GM21528 (cell line): ENCODE data around the gene DPYD.

Source experiments
- ATAC-seq: cut with Tn5 transposase; IDR thresholded peaks from one replicate; pipeline ENCODE4 v1.9.1; 2021; ENCODE audit warnings: mild to moderate bottlenecking, moderate library complexity; ENCODE audit not compliant: unreplicated experiment, low FRiP score

DPYD gene

DNA sequence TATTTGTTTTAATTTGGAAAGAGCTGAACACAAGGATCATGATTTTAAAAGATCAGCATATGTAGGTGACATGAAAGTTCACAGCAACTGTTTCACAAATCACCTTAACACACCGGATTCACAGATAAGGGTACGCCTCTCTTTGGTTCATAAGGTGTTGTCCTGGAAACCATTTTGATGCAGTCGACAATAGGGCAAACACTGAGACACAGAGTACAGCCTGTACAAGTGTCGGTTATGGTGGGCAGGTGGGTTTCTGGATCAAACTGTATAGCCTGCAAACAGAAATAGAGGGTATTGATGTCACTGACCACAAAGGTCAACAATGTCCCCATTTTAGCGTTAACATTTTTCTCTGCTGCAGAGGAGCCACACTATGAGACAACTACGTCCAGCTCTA lies 842.0 kb downstream of the DPYD start:
- ATAC-seq, result no peak

DNA sequence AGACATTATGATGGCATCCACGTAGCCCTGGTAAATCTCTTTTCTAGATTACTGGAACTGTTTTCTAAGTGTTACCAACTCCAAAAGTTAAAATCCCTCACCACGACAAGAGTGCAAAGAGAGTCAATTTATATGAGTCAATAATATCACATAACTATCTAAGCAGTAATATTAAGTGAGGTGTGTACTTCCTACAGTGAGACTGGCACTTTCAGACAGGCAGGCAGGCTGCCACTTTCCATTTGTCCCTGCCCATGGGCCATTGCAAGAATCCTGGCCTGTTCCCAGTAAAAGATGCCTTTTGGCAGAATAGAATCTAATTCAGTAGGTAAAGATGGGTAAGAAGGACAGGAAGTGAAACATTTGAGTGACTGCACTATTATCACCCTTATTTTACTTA lies 843.6 kb downstream of the DPYD start:
- ATAC-seq, result no peak

- no peak for ATAC-seq
Measured at GRCh38 chr1:97074771-97075170, 846.1 kb downstream of the DPYD start.

DNA sequence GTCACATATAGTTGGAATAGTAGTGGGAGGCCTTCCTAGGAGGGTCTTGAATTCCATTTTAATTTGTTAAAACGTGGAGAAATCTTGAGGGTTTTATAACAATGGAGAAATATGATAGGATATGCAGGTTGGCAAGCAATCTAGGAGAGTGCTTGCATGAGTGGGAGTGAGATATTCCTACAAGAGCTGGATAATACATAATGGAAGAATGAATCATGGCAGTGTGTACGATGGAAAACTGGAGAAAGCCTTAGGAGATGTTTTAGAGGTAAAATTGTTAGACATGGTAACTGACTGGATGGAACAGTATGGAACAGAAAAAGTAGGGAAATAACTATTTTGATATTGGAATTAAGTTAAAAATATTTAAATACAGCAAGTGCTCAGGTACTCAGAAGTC lies 846.9 kb downstream of the DPYD start:
- no peak for ATAC-seq

- no peak for ATAC-seq
Measured at GRCh38 chr1:97073169-97073568, 847.7 kb downstream of the DPYD start.

DNA sequence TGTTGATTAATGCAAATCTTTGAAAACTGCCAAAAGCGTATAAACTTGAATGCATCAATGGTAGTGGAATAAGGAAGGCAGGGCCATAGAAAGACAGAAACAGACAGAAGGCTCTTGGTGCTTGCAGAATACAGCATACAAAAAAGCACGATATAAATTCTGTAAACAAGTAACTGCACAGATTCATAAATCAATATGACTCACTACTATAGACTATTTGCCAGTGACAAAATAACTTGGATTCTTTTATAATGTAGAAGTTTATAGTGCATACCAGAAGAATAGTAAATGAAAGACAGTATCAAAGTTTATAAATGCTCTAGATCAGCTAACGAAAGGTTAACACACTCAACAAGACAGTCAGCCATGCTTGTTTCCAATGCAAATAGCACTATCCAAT lies 849.7 kb downstream of the DPYD start:
- no peak for ATAC-seq

DNA sequence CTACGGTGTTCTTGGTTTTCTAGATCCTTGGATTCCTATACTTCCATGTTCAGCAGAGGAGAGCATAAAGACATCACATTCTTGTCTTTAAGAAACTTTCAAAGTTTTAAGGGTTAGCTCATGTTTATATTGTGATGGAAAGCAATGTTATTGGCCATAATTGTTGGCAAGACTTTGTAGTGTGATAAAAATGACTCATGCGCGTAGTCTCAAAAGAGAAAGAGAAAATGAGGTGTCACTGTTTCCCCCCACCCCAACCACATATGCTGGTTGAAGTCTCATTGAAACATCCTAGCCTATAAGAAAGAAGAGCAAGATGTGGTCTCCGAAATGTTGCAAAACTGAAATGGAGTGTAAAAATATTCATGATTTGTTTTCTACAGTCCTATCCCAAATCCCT lies 850.5 kb downstream of the DPYD start:
- ATAC-seq, result no peak

DNA sequence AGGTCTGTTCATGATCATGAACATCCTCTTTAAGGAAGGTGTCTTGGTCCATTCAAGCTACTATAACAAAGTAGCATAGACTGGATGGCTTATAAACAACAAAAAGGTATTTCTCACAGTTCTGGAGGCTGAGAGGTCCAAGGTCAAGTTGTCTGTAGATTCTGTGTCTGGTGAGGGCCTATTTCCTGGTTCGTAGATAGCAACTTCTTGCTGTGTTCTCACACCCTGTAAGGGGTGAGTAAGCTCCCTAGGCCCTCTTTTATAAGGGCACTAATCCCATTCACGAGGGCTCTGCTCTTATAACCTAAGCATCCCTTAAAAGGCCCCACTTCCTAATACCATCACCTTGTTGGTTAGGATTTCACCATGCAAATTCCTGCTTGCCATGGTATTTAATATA lies 851.5 kb downstream of the DPYD start:
- ATAC-seq, result no peak

GRCh38 chr1:97066860-97067259 lies 854.0 kb downstream of the DPYD start:
- ATAC-seq, result no peak

- no peak for ATAC-seq
Measured at GRCh38 chr1:97063532-97063931, 857.3 kb downstream of the DPYD start.

GRCh38 chr1:97061604-97062003 lies 859.2 kb downstream of the DPYD start:
- no peak for ATAC-seq

DNA sequence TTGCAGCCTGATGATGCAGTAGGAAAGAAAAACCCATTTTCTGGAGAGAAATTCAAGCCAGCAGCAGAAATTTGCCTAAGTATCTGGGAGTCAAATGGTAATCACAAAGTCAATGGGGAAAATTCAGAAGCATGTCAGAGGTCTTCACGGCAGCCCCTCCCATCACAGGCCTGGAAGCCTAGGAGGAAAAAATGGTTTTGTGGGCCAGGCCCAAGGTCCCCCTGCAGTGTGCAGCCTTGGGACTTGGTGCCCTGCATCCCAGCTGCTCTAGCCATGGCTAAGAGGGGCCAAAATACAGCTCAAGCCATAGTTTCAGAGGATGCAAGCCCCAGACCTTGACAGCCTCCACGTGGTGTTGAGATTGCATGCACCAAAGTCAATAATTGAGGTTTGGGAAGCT lies 864.4 kb downstream of the DPYD start:
- ATAC-seq, result no peak

- no peak for ATAC-seq
Measured at GRCh38 chr1:97053268-97053667, 867.6 kb downstream of the DPYD start.

GRCh38 chr1:97051823-97052222 lies 869.0 kb downstream of the DPYD start:
- no peak for ATAC-seq

DNA sequence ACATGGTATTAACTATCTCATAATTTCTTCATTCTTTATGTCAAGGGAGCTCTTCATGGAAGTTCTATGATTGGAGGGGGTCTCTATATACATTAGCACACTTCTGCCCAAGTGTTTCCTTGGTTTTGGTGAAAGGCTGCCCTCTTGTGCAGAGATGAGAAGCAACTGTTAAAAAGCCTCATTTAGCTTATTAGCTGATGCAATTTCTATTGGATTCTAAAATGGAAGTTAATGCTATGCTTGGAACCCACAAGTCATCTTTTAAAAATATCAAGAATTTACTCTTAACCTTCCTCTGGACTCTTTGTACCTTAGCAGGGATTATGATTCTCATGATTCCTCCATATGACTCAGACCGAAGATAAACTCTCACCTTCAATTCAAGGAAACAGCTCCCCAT lies 870.3 kb downstream of the DPYD start:
- ATAC-seq, result no peak

DNA sequence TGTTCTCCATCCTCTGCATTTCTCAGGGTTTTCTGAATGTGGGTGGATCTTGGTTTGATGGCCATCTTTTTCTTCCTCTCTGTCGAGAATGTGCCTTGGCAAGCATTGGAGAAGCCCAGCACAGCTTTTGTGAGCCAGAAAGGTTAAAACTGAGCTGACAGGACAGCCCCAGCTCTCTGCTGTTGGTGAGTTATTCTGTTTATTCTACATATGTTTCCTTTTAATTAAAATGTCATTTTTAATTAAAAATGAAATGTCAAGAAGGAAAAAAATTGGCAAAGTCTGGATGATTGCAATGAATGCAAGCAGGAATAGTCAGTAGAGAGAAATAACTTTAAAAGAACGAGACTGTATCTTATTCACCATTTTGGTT lies 873.4 kb downstream of the DPYD start:
- ATAC-seq, result no peak

DNA sequence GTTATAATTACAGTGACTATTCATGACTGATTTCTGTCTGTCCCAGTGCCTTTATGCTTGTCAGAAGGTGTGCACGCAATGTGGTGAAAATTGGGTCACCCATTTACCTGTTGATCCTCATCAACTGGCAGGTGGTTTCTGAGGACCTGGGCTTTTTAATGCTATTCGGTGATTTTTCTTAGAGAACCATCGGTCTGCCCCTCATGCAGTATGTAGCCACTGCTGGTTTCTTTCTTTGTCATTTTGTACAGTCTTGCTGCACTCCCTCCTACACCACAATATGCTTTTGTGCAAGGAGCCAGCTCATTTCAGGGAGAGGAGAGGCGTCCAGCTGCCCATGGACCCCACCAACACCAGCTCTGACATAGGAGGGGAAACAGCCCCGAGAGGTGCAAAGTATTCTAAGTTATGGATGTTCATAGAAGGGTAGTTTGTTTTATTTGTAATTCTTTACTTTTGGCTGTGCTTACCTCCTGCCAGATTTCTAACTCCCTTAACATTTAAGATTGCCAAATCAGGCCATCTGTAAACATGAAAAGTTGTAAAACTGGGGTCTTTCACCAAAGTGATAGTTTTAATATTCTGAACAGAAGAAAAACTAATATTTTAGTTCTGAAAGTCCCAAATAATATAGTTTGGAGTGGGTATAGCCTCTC lies 873.9 kb downstream of the DPYD start:
- ATAC-seq, result no peak

- ATAC-seq, result no peak
Measured at GRCh38 chr1:97044159-97044760, 876.6 kb downstream of the DPYD start.

DNA sequence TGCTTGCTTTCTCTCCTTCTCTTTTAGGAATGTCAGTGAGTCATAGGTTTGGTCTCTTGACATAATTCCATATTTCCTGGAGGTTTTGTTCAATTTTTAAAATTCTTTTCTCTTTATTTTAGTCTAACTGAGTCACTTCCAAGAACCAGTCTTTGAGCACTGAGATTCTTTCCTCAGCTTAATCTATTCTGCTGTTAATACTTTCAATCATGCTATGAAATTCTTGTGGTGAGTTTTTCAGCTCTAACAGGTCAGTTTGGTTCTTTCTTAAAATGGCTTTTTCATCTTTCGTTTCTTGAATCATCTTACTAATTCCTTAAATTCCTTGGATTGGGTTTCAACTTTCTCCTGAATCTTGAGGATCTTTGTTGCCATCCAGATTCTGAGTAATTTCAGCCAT lies 878.3 kb downstream of the DPYD start:
- ATAC-seq, result no peak

DNA sequence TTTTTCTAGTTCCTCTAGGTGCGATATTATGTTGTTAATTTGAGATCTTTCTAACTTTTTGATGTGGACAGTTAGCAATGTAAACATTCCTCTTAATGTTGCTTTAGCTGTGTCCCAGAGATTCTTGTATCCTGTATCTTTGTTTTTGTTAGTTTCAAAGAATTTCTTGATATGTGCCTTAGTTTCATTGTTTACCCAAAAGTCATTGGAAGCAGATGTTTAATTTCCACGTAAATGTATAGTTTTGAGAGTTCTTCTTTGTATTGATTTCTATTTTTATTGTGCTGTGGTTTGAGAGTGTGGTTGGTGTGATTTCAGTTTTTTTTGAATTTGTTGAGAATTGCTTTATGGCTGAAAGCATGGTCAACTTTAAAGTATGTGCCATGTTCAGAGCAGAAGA lies 879.8 kb downstream of the DPYD start:
- ATAC-seq, result no peak

DNA sequence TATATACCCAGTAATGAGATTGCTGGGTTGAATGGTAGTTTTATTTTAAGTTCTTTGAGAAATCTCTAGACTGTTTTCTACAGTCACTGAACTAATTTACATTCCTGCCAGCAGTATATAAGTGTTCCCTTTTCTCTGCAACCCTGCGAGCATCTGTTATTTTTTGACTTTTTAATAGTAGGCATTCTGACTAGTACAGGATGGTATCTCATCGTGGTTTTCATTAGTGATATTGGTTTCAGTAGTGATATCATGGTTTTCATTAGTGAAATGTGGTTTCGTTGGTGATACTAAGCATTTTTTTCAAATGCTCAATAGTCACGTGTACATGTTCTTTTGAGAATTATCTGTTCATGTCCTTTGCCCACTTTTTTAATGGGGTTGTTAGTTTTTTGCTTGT lies 882.4 kb downstream of the DPYD start:
- no peak for ATAC-seq

DNA sequence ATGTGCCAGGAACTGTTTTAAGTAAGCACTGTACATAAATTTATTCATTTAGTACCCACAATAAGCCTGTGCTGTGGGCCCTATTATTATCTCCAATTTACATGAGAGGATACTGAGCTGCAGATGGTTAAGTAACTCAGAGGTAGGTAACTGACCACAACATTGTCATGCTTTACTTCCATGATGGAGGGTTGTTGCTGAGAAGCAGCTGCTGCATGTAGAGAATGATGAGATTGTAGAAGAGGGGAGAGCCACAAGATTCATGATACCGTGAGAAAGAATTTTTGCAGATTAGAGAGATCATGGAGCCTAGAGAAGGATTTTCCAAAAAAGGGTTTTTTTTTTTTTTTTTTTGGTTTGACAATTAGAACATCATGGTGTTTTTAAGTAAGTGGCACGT lies 886.2 kb downstream of the DPYD start:
- no peak for ATAC-seq

DNA sequence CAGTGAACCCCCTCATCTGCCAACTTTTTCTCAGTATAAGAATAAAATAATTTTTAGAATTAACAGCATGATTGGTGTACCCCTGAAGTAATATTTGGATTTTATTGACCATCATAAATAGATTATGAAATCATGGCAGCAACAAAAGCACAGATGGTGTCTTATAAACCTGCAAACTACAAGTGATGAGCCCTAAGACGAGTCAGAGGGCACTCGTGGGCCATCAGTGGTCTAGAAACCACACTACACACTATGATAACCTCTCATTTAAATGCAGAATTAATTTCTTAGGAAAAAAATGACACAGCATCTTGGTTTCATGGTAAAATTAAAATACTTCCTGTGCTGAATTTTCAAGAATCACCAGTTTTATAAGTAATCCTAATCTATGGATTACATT lies 886.9 kb downstream of the DPYD start:
- no peak for ATAC-seq
